HepG2 (cell line): ENCODE measurements around the gene CIITA. TPM values are rescaled to one million over a fixed set of nuclear protein-coding genes. Genes with fewer than 3 reads are reported as not detected.

Experiments
- AHDC1 ChIP-seq: sonication (generic); formaldehyde crosslinking; IDR thresholded peaks from 2 replicates; pipeline ENCODE4 v1.5.1; 2020; ENCODE audit warnings: mild to moderate bottlenecking, missing genetic modification reagents, borderline replicate concordance
- CEBPB ChIP-seq: IDR thresholded peaks from 2 replicates; pipeline ENCODE4 v1.6.1; 2011; ENCODE audit warnings: low read depth, low read length, improper control_type of control experiment, borderline replicate concordance
- CEBPG ChIP-seq: IDR thresholded peaks from 2 replicates; pipeline ENCODE4 v1.6.1; 2016
- CTCF ChIP-seq: sonication (generic); formaldehyde crosslinking; IDR thresholded peaks from 2 replicates; pipeline ENCODE4 v1.5.0; 2020; ENCODE audit warnings: mild to moderate bottlenecking, missing genetic modification reagents, moderate library complexity
- FOXJ3 ChIP-seq: sonication (generic); formaldehyde crosslinking; IDR thresholded peaks from 2 replicates; pipeline ENCODE4 v1.4.0; 2020; ENCODE audit warnings: missing genetic modification reagents, mild to moderate bottlenecking, borderline replicate concordance
- GABPB1 ChIP-seq: IDR thresholded peaks from 2 replicates; pipeline ENCODE4 v1.6.1; 2016; ENCODE audit warnings: mild to moderate bottlenecking, missing genetic modification reagents, moderate library complexity, missing compliant biosample characterization
- HDAC2 ChIP-seq: sonication (generic); formaldehyde crosslinking; IDR thresholded peaks from 2 replicates; pipeline ENCODE4 v1.4.0; 2020; ENCODE audit warnings: missing genetic modification reagents
- HMG20A ChIP-seq: IDR thresholded peaks from 2 replicates; pipeline ENCODE4 v1.6.1; 2016; ENCODE audit warnings: borderline replicate concordance
- KDM2A ChIP-seq: sonication (generic); formaldehyde crosslinking; IDR thresholded peaks from 2 replicates; pipeline ENCODE4 v1.4.0; 2020; ENCODE audit warnings: low read depth, missing genetic modification reagents, borderline replicate concordance
- LCORL ChIP-seq, 2 experiments: fragments of 450-650 bp in 1 of 2; sonication (generic) in 1 of 2; formaldehyde crosslinking in 1 of 2; IDR thresholded peaks; 2 replicates each; pipeline versions ENCODE4 v1.5.0 to v1.6.1; 2017 to 2020; ENCODE audit warnings: antibody characterized with exemption in 1 of 2, missing genetic modification reagents in 1 of 2
- NFIB ChIP-seq: sonication (generic); formaldehyde crosslinking; IDR thresholded peaks from 2 replicates; pipeline ENCODE4 v1.9.0; 2021; ENCODE audit warnings: missing genetic modification reagents, mild to moderate bottlenecking, borderline replicate concordance
- NFYC ChIP-seq: IDR thresholded peaks from 2 replicates; pipeline ENCODE4 v1.6.1; 2016; ENCODE audit warnings: missing genetic modification reagents, missing compliant biosample characterization
- ZFP91 ChIP-seq: sonication (generic); formaldehyde crosslinking; IDR thresholded peaks from 2 replicates; pipeline ENCODE4 v1.9.0; 2022; ENCODE audit warnings: missing genetic modification reagents, mild to moderate bottlenecking, borderline replicate concordance
- ZNF569 ChIP-seq: sonication (generic); formaldehyde crosslinking; IDR thresholded peaks from 2 replicates; pipeline ENCODE4 v1.5.0; 2020; ENCODE audit warnings: mild to moderate bottlenecking, missing genetic modification reagents, moderate library complexity, borderline replicate concordance
- ZNF572 ChIP-seq: sonication (generic); formaldehyde crosslinking; IDR thresholded peaks from 2 replicates; pipeline ENCODE4 v1.5.1; 2020; ENCODE audit warnings: mild to moderate bottlenecking, missing genetic modification reagents
- ZNF607 ChIP-seq: sonication (generic); formaldehyde crosslinking; IDR thresholded peaks from 2 replicates; pipeline ENCODE4 v1.5.1; 2020; ENCODE audit warnings: missing genetic modification reagents, mild to moderate bottlenecking, borderline replicate concordance
- ZNF629 ChIP-seq: sonication (generic); formaldehyde crosslinking; conservative IDR thresholded peaks from 2 replicates; pipeline ENCODE4 v1.5.0; 2020; ENCODE audit warnings: missing genetic modification reagents
- ZNF773 ChIP-seq: sonication (generic); formaldehyde crosslinking; IDR thresholded peaks from 2 replicates; pipeline ENCODE4 v1.4.0; 2020; ENCODE audit warnings: missing genetic modification reagents, borderline replicate concordance
- ZNF788 ChIP-seq: sonication (generic); formaldehyde crosslinking; IDR thresholded peaks from 2 replicates; pipeline ENCODE4 v1.5.0; 2020; ENCODE audit warnings: mild to moderate bottlenecking, missing genetic modification reagents, borderline replicate concordance
- ZNF891 ChIP-seq: sonication (generic); formaldehyde crosslinking; IDR thresholded peaks from 2 replicates; pipeline ENCODE4 v1.5.0; 2020; ENCODE audit warnings: mild to moderate bottlenecking, missing genetic modification reagents
- polyA plus RNA-seq, 8 experiments: library from polyadenylated mRNA; depleted of rRNA in 3 of 8; stranded (reverse) in 7 of 8; unstranded in 1 of 8; fragments of >200 nt; fragmentation: Illumina TruSeq in 4 of 8; extraction: Trizol in 4 of 8; gene quantifications; 2 replicates each; pipeline versions ENCODE4 v1.2.1 to v1.2.3, GENCODE V29; 2011 to 2016; ENCODE audit warnings: low read depth in 4 of 8, missing spikeins in 1 of 8, mixed read lengths in 1 of 8; ENCODE audit not compliant: insufficient read depth in 1 of 8
- total RNA-seq, 5 experiments: library from RNA; depleted of rRNA; stranded (reverse); fragments of >200 nt; fragmentation: Illumina TruSeq; extraction: Trizol; gene quantifications; 2 replicates each; pipeline ENCODE4 v1.2.3, GENCODE V29; 2016; ENCODE audit warnings: low read depth in 1 of 5

Gene CIITA
- total and polyA plus RNA-seq, 2 of the 13 experiments (the other 11 are each of a cell fraction or from before 2014, with no cell fraction given), result 0.08 to 0.09 TPM

GRCh38 chr16:10921536-10922327 is 44.7 kb downstream of the CIITA start (continued):
- TF ChIP-seq HMG20A (CRISPR knock-in tag) (0 out of 2 replicates have a peak, but pooled peaks have one; percentile 17), ZFP91 (0 out of 2 replicates have a peak, but pooled peaks have one; percentile 28), CTCF (CRISPR knock-in tag) (no peak), FOXJ3 (no peak), ZNF788 (CRISPR knock-in tag) (0 out of 2 replicates have a peak, but pooled peaks have one; percentile 18), ZNF607 (CRISPR knock-in tag) (peak; percentile 67; the same call in 1 of the 2 replicates), CEBPB (peak; percentile 91), ZNF891 (CRISPR knock-in tag) (peak; percentile 60; the same call in 1 of the 2 replicates), NFYC (CRISPR knock-in tag) (no peak), ZNF773 (no peak), KDM2A (CRISPR knock-in tag) (peak; percentile 37; the same call in 1 of the 2 replicates), CEBPG (CRISPR knock-in tag) (peak; percentile 65), ZNF629 (CRISPR knock-in tag) (peak; percentile 92), AHDC1 (CRISPR knock-in tag) (no peak), LCORL (IDR thresholded peaks at IDR 0.05) (peak; percentile 99), LCORL (CRISPR knock-in tag; IDR thresholded peaks at IDR 0.05) (no peak), NFIB (CRISPR knock-in tag) (peak; percentile 97), GABPB1 (CRISPR knock-in tag) (peak; percentile 11; the same call in 1 of the 2 replicates), ZNF572 (CRISPR knock-in tag) (peak; percentile 82; the same call in 1 of the 2 replicates), HDAC2 (CRISPR knock-in tag) (peak; percentile 10; the same call in 1 of the 2 replicates), ZNF569 (CRISPR knock-in tag) (no peak)
